HG02938 (cell line): ENCODE results near the gene ZSCAN16.

Source experiments
- ATAC-seq: cut with Tn5 transposase; IDR thresholded peaks from one replicate; pipeline ENCODE4 v1.9.1; 2021; ENCODE audit warnings: mild to moderate bottlenecking, moderate library complexity; ENCODE audit not compliant: unreplicated experiment

The ZSCAN16 gene

GRCh38 chr6:28167926-28168325 lies 43.5 kb downstream of the ZSCAN16 start:
- ATAC-seq: no peak

- ATAC-seq: no peak
Observed at GRCh38 chr6:28171271-28171670, 46.9 kb downstream of the ZSCAN16 start.

- no peak for ATAC-seq
Observed at GRCh38 chr6:28172006-28172405, 47.6 kb downstream of the ZSCAN16 start.

- ATAC-seq: no peak
Observed at GRCh38 chr6:28176373-28176772, 52.0 kb downstream of the ZSCAN16 start.
